Endothelial cell (in vitro differentiated cells): ENCODE results near the gene TUBG2. TPM values are rescaled to one million over a fixed set of nuclear protein-coding genes. Genes with fewer than 3 reads are reported as not detected.

Experiments
- DNase-seq: peaks from one replicate; pipeline ENCODE4 v3.0.0; 2021; ENCODE audit warnings: low spot score
- H3K27ac Mint-ChIP-seq: one replicate; pipeline ENCODE4 v1.8.0; 2021; ENCODE audit warnings: mixed read lengths, inconsistent platforms; ENCODE audit not compliant: unreplicated experiment
- H3K27me3 Mint-ChIP-seq: one replicate; pipeline ENCODE4 v1.8.0; 2021; ENCODE audit warnings: mild to moderate bottlenecking, moderate library complexity, mixed read lengths, inconsistent platforms; ENCODE audit not compliant: unreplicated experiment
- H3K36me3 Mint-ChIP-seq: one replicate; pipeline ENCODE4 v1.8.0; 2021; ENCODE audit warnings: mild to moderate bottlenecking, low read depth, mixed read lengths, inconsistent platforms; ENCODE audit not compliant: unreplicated experiment
- H3K4me1 Mint-ChIP-seq: one replicate; pipeline ENCODE4 v1.8.0; 2021; ENCODE audit warnings: mild to moderate bottlenecking, mixed read lengths, inconsistent platforms; ENCODE audit not compliant: unreplicated experiment
- H3K4me3 Mint-ChIP-seq: one replicate; pipeline ENCODE4 v1.8.0; 2021; ENCODE audit warnings: mild to moderate bottlenecking, mixed read lengths, inconsistent platforms; ENCODE audit not compliant: unreplicated experiment
- H3K9me3 Mint-ChIP-seq: one replicate; pipeline ENCODE4 v1.8.0; 2021; ENCODE audit warnings: mixed read lengths, inconsistent platforms; ENCODE audit not compliant: unreplicated experiment
- CTCF ChIP-seq: fragments of 200-600 bp; sonication (generic); IDR thresholded peaks from one replicate; pipeline ENCODE4 v1.5.0; 2021; ENCODE audit warnings: antibody characterized with exemption; ENCODE audit not compliant: unreplicated experiment
- total RNA-seq: library from RNA; stranded (reverse); fragmentation: NEBNext Ultra II Directional; extraction: Animal tissue kit (Norgen Biotek cat#: 25700); gene quantifications from one replicate; pipeline ENCODE4 v1.2.1, GENCODE V29; 2021; ENCODE audit not compliant: unreplicated experiment

The TUBG2 gene
- total RNA-seq, 1 donor from 2014 or later, result 19.7 TPM

GRCh38 chr17:42677921-42678781 lies 19.1 kb downstream of the TUBG2 start:
- no peak for TF ChIP-seq CTCF
- peaks cover 17% of the 10 kb centered on the region for H3K27me3 Mint-ChIP-seq
- H3K36me3 Mint-ChIP-seq, result no peaks in the 10 kb centered on the region
- no peaks in the 10 kb centered on the region for H3K9me3 Mint-ChIP-seq
- peak overlapping the region; percentile 94 for H3K27ac Mint-ChIP-seq
- H3K4me3 Mint-ChIP-seq, result peak overlapping the region; percentile 92
- peaks cover 31% of the 10 kb centered on the region for H3K4me1 Mint-ChIP-seq
- peak; percentile 79 for DNase-seq

- TF ChIP-seq CTCF, result no peak
- peak overlapping the region; percentile 92 for H3K4me3 Mint-ChIP-seq
- H3K27me3 Mint-ChIP-seq, result peaks cover 19% of the 10 kb centered on the region
- no peaks in the 10 kb centered on the region for H3K9me3 Mint-ChIP-seq
- no peak for DNase-seq
- H3K36me3 Mint-ChIP-seq, result no peaks in the 10 kb centered on the region
- peaks cover 33% of the 10 kb centered on the region for H3K4me1 Mint-ChIP-seq
- H3K27ac Mint-ChIP-seq, result peak overlapping the region; percentile 94
Measured at GRCh38 chr17:42678951-42679491, 19.9 kb downstream of the TUBG2 start.

- Mint-ChIP-seq H3K36me3 (peaks cover 4% of the 10 kb centered on the region), H3K27ac (peak overlapping the region; percentile 61), H3K4me3 (no peak overlapping the region), H3K27me3 (peaks cover 24% of the 10 kb centered on the region), H3K4me1 (peaks cover 28% of the 10 kb centered on the region), H3K9me3 (no peaks in the 10 kb centered on the region)
- TF ChIP-seq CTCF, result peak; percentile 86
- peak; percentile 86 for DNase-seq
Measured at GRCh38 chr17:42679492-42680330, 20.6 kb downstream of the TUBG2 start.

- Mint-ChIP-seq H3K4me1 (peaks cover 26% of the 10 kb centered on the region), H3K27me3 (peaks cover 24% of the 10 kb centered on the region), H3K36me3 (peaks cover 7% of the 10 kb centered on the region), H3K4me3 (peak overlapping the region; percentile 82), H3K9me3 (no peaks in the 10 kb centered on the region), H3K27ac (peak overlapping the region; percentile 82)
- no peak for TF ChIP-seq CTCF
- DNase-seq, result no peak
Measured at GRCh38 chr17:42680331-42680808, 21.3 kb downstream of the TUBG2 start.
